WTC11 (cell line): ENCODE results near the gene PDCD5.

Experiments
- ATF3 ChIP-seq: sonication (generic); formaldehyde crosslinking; conservative IDR thresholded peaks from 2 replicates; pipeline ENCODE4 v1.8.1; 2022; ENCODE audit warnings: mild to moderate bottlenecking, missing genetic modification reagents
- CBFB ChIP-seq: sonication (generic); formaldehyde crosslinking; IDR thresholded peaks from 2 replicates; pipeline ENCODE4 v1.8.1; 2022; ENCODE audit warnings: mild to moderate bottlenecking, low read depth, missing genetic modification reagents
- CTCF ChIP-seq: fragments of 200-600 bp; IDR thresholded peaks from 2 replicates; pipeline ENCODE4 v1.8.0; 2022; ENCODE audit warnings: antibody characterized with exemption
- E2F1 ChIP-seq: sonication (generic); formaldehyde crosslinking; IDR thresholded peaks from 2 replicates; pipeline ENCODE4 v1.8.0; 2022; ENCODE audit warnings: mild to moderate bottlenecking, missing genetic modification reagents
- ESRRA ChIP-seq: sonication (generic); formaldehyde crosslinking; IDR thresholded peaks from 2 replicates; pipeline ENCODE4 v1.8.1; 2022; ENCODE audit warnings: mild to moderate bottlenecking, missing genetic modification reagents, borderline replicate concordance
- PREB ChIP-seq: sonication (generic); formaldehyde crosslinking; IDR thresholded peaks from 2 replicates; pipeline ENCODE4 v1.8.1; 2022; ENCODE audit warnings: mild to moderate bottlenecking, missing genetic modification reagents, moderate library complexity, borderline replicate concordance
- USF1 ChIP-seq: sonication (generic); formaldehyde crosslinking; IDR thresholded peaks from 2 replicates; pipeline ENCODE4 v1.8.0; 2022; ENCODE audit warnings: mild to moderate bottlenecking, missing genetic modification reagents
- ZNF232 ChIP-seq: sonication (generic); formaldehyde crosslinking; IDR thresholded peaks from 2 replicates; pipeline ENCODE4 v1.8.0; 2022; ENCODE audit warnings: mild to moderate bottlenecking, missing genetic modification reagents
- TF ChIP-seq, protein P1 (sequence below): sonication (generic); formaldehyde crosslinking; IDR thresholded peaks from 2 replicates; pipeline ENCODE4 v1.8.1; 2022; ENCODE audit warnings: low read depth, mild to moderate bottlenecking, moderate library complexity, missing genetic modification reagents, borderline replicate concordance

DNA sequence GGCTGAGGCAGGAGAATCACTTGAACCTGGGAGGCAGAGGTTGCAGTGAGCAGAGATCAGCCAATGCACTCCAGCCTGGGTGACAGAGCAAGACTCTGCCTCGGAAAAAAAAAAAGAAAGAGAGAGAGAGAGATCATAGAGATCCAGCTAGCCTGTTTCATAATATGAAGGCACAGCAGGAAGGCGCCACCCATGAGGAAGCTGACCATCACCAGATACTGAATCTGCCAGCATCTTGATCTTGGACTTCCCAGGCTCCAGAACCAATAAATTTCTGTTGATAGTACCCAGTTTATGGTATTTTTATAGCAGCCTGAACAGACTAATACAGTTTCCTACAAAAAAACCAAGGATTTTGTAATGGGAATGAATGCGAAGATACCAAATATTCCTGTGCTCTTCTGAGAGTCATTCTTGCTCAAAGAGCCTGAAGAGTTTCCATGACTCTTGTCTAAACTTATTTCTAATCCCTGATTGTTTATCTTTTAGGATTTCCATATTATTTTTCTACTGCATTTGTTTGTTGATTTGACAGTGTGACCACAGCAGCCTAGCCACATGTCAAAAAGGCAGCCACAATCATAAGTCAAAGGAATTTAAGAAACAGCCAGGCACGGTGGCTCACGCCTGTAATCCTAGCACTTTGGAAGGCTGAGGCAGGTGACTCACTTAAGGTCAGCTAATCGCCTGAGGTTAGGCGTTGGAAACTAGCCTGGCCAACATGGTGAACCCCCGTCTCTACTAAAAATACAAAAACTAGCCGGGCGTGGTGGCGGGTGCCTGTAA, 37.7 kb upstream of the PDCD5 start:
- no peak for TF ChIP-seq E2F1 (CRISPR knock-in tag)
- TF ChIP-seq ATF3 = no peak
- TF ChIP-seq, protein P1, sequence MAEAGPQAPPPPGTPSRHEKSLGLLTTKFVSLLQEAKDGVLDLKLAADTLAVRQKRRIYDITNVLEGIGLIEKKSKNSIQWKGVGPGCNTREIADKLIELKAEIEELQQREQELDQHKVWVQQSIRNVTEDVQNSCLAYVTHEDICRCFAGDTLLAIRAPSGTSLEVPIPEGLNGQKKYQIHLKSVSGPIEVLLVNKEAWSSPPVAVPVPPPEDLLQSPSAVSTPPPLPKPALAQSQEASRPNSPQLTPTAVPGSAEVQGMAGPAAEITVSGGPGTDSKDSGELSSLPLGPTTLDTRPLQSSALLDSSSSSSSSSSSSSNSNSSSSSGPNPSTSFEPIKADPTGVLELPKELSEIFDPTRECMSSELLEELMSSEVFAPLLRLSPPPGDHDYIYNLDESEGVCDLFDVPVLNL (CRISPR knock-in tag) = no peak
- no peak for TF ChIP-seq CTCF
- TF ChIP-seq USF1 (CRISPR knock-in tag) = no peak
- TF ChIP-seq ZNF232 (CRISPR knock-in tag) = no peak
- no peak for TF ChIP-seq ESRRA (CRISPR knock-in tag)
- TF ChIP-seq CBFB (CRISPR knock-in tag) = no peak
- TF ChIP-seq PREB (CRISPR knock-in tag) = no peak
